A673 (cell line): ENCODE data around the gene GALNT16. TPM values are rescaled to one million over a fixed set of nuclear protein-coding genes. Genes with fewer than 3 reads are reported as not detected.

ENCODE experiments used
- BruUV-seq: library from RNA; stranded (reverse); fragments of 400-500 nt; replicated peaks from 2 replicates; lab custom pipeline; 2021; lab: Mats Ljungman, UMichigan
- CTCF ChIA-PET: fragments of 300-600 bp; sonication (Branson Sonifier 250); formaldehyde crosslinking; loops from one replicate; lab custom pipeline; 2022; ENCODE audit warnings: antibody characterized with exemption; lab: Charles Lee
- POLR2A ChIA-PET: fragments of 300-600 bp; sonication (Branson Sonifier 250); formaldehyde crosslinking; loops from one replicate; lab custom pipeline; 2022; ENCODE audit warnings: antibody characterized with exemption; ENCODE audit not compliant: low non-redundant PET; lab: Charles Lee
- DNase-seq: peaks from one replicate; pipeline ENCODE4 v3.0.0-alpha.2; 2015; ENCODE audit warnings: low spot score
- H3K27ac ChIP-seq: fragments of 200-600 bp; sonication (generic); 2 replicates; pipeline ENCODE4 v1.5.1; 2016; ENCODE audit warnings: mixed run types, low read depth, mild to moderate bottlenecking, mixed read lengths, antibody characterized with exemption, low read length; ENCODE audit not compliant: poor library complexity, severe bottlenecking
- H3K27me3 ChIP-seq: fragments of 200-600 bp; sonication (generic); replicated peaks from 2 replicates; pipeline ENCODE4 v1.6.1; 2017; ENCODE audit warnings: mixed run types, low read depth, mild to moderate bottlenecking, mixed read lengths, antibody characterized with exemption, low read length; ENCODE audit not compliant: insufficient read depth, poor library complexity
- H3K36me3 ChIP-seq: fragments of 200-600 bp; sonication (generic); 2 replicates; pipeline ENCODE4 v1.6.1; 2016; ENCODE audit warnings: mixed run types, mild to moderate bottlenecking, mixed read lengths, antibody characterized with exemption, low read length; ENCODE audit not compliant: insufficient read depth, poor library complexity, severe bottlenecking
- H3K4me1 ChIP-seq: fragments of 200-600 bp; sonication (generic); 2 replicates; pipeline ENCODE4 v1.6.1; 2017; ENCODE audit warnings: mixed run types, mild to moderate bottlenecking, mixed read lengths, antibody characterized with exemption, low read length; ENCODE audit not compliant: insufficient read depth, poor library complexity, severe bottlenecking
- H3K4me3 ChIP-seq: fragments of 200-600 bp; sonication (generic); 2 replicates; pipeline ENCODE4 v1.5.1; 2016; ENCODE audit warnings: low read depth, mixed run types, mild to moderate bottlenecking, mixed read lengths, low read length; ENCODE audit not compliant: poor library complexity, severe bottlenecking
- H3K9me3 ChIP-seq: fragments of 200-600 bp; sonication (generic); 2 replicates; pipeline ENCODE4 v1.6.1; 2016; ENCODE audit warnings: mixed run types, low read depth, mild to moderate bottlenecking, mixed read lengths, antibody characterized with exemption, low read length; ENCODE audit not compliant: poor library complexity, severe bottlenecking
- EZH2 ChIP-seq: fragments of 200-600 bp; sonication (generic); IDR thresholded peaks from 2 replicates; pipeline ENCODE4 v1.6.1; 2017; ENCODE audit warnings: borderline replicate concordance, low read depth, mild to moderate bottlenecking, mixed read lengths, antibody characterized with exemption, low read length; ENCODE audit not compliant: poor library complexity, severe bottlenecking
- intact Hi-C: fragments of 100-400 bp; cut with micrococcal nuclease; formaldehyde crosslinking; loops from one replicate; pipeline ENCODE4 v1.10.0; 2022; ENCODE audit not compliant: unreplicated experiment
- total RNA-seq: library from RNA; stranded (reverse); gene quantifications from 2 replicates; pipeline ENCODE4 v1.2.3, GENCODE V29; 2021
- TF ChIP-seq, protein P1 (sequence below): fragments of 300-800, 200-600 bp; sonication (generic); conservative IDR thresholded peaks from 2 replicates; pipeline ENCODE4 v1.5.1; 2017; ENCODE audit warnings: low read depth, mild to moderate bottlenecking, antibody characterized with exemption, low read length, moderate library complexity, mixed read lengths

GALNT16 gene
- total RNA-seq, 1 experiment from 2014 or later, result 0.32 TPM

DNA sequence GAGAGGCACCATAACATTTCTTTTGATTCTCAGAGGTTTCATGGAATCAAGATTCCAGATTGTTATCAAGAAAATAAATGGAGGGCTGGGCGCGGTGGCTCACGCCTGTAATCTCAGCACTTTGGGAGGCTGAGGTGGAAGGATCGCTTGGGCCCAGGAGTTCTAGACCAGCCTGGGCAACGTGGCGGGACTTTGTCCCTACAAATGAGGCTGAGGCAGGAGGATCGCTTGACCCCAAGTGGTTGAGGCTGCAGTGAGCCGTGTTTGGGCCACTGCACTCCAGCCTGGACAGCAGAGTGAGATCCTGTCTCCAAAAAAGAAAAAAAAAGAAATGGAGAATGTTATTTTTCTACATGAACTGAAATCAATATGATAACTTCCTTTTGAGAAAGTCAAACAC is 139.8 kb downstream of the GALNT16 start:
- no peak overlapping the region for H3K27ac ChIP-seq
- TF ChIP-seq EZH2, result no peak
- TF ChIP-seq, protein P1, sequence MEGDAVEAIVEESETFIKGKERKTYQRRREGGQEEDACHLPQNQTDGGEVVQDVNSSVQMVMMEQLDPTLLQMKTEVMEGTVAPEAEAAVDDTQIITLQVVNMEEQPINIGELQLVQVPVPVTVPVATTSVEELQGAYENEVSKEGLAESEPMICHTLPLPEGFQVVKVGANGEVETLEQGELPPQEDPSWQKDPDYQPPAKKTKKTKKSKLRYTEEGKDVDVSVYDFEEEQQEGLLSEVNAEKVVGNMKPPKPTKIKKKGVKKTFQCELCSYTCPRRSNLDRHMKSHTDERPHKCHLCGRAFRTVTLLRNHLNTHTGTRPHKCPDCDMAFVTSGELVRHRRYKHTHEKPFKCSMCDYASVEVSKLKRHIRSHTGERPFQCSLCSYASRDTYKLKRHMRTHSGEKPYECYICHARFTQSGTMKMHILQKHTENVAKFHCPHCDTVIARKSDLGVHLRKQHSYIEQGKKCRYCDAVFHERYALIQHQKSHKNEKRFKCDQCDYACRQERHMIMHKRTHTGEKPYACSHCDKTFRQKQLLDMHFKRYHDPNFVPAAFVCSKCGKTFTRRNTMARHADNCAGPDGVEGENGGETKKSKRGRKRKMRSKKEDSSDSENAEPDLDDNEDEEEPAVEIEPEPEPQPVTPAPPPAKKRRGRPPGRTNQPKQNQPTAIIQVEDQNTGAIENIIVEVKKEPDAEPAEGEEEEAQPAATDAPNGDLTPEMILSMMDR, result no peak
- CTCF ChIA-PET, result no interaction called here

DNA sequence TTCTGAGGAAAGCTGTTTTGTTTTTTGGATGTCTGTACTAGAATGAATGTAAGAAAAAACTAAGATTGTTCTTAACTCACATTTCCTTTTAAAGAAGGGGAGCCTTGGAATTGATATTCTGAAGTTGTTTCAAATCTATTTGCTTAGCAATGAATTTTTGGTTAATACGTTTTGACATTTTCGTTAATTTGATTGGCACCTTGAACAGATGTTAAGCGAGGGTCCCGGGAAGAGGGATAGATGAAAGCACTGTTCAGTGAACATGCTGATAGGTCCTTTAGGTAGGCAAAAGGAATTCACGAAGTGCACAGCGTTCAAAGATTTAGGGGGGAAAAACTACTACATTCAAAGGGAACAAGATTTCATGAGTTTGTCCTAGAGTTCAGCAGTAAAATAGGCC is 140.2 kb downstream of the GALNT16 start:
- intact Hi-C loops, result no loop called here
- ChIA-PET POLR2A (no interaction called here), CTCF (no interaction called here)
- Histone ChIP-seq H3K4me3 (peak overlapping the region; percentile 80), H3K27me3 (no peaks in the 10 kb centered on the region), H3K27ac (no peak overlapping the region), H3K36me3 (peaks cover 15% of the 10 kb centered on the region), H3K9me3 (no peaks in the 10 kb centered on the region), H3K4me1 (peaks cover 31% of the 10 kb centered on the region)
- TF ChIP-seq EZH2, result no peak
- TF ChIP-seq, protein P1, result no peak
- BruUV-seq, result no TSS peak
- no peak for DNase-seq

More for the DNA sequence above, 139.8 kb downstream of the GALNT16 start:
- no peaks in the 10 kb centered on the region for H3K9me3 ChIP-seq
- H3K27me3 ChIP-seq, result no peaks in the 10 kb centered on the region
- POLR2A ChIA-PET, result no interaction called here
- BruUV-seq, result no TSS peak
- H3K36me3 ChIP-seq, result peaks cover 19% of the 10 kb centered on the region
- peak overlapping the region; percentile 80 for H3K4me3 ChIP-seq
- no peak for DNase-seq
- intact Hi-C loops, result no loop called here
- peaks cover 31% of the 10 kb centered on the region for H3K4me1 ChIP-seq

DNA sequence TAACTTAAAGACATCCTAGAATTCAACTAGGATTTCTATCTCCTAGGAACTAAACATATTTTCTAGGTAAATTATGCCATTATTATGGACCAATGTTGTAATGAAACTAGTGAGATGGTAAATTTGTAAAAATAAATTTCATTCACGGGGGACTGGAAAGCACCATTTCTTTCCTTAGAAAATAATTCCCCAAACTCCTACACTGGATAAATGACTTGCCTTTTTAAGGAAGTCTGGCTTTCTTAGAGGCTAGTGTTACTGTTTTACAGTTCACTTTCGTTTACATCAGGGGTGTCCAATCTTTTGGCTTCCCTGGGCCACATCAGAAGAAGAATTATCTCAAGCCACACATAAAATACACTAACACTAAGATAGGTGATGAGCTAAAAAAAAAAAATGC is 141.9 kb downstream of the GALNT16 start:
- H3K27me3 ChIP-seq, result no peaks in the 10 kb centered on the region
- H3K9me3 ChIP-seq, result no peaks in the 10 kb centered on the region
- peaks cover 23% of the 10 kb centered on the region for H3K4me1 ChIP-seq
- TF ChIP-seq, protein P1, result no peak
- H3K27ac ChIP-seq, result no peak overlapping the region
- ChIA-PET CTCF (no interaction called here), POLR2A (no interaction called here)
- no TSS peak for BruUV-seq
- peak overlapping the region; percentile 80 for H3K4me3 ChIP-seq
- DNase-seq, result no peak
- no peaks in the 10 kb centered on the region for H3K36me3 ChIP-seq
- intact Hi-C loops, result no loop called here
